Measurements from ENCODE around the gene LRRC4C. TPM values are rescaled to one million over a fixed set of nuclear protein-coding genes. Genes with fewer than 3 reads are reported as not detected.

Gene LRRC4C
- total RNA-seq, 1 donor from 2014 or later, result 14.0 TPM

DNA sequence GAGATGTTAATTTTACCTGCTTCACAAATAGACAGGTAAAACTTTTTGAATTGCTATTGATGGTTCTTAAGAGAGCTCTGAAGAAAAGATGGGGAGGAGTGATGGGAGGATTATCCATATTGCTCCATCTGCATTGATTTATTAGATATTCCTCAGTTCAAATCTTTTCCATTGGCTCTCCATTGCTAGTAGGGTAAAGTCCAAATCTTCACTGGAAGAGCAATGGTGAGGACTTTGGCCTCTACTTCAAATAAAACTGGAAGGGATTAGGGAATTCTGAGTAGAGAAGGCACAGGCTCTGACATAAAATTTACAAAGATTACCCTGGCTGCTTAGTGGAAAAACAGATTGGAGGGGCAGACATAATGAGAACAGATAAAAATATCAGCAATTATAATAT is 1024.1 kb downstream of the LRRC4C start:
- Mint-ChIP-seq H3K9me3 (no peaks in the 10 kb centered on the region), H3K4me1 (ENCODE audit: unreplicated experiment) (no peaks in the 10 kb centered on the region), H3K4me3 (no peak overlapping the region), H3K27ac (no peak overlapping the region), H3K36me3 (no peaks in the 10 kb centered on the region), H3K27me3 (no peaks in the 10 kb centered on the region)
- no peak for TF ChIP-seq CTCF (conservative IDR thresholded peaks at IDR 0.05)
- no peak for DNase-seq (ENCODE audit: extremely low spot score, unreplicated experiment)

GRCh38 chr11:40434926-40435325 is 1024.5 kb downstream of the LRRC4C start:
- TF ChIP-seq CTCF (conservative IDR thresholded peaks at IDR 0.05), result no peak
- H3K9me3 Mint-ChIP-seq, result no peaks in the 10 kb centered on the region
- peaks cover 4% of the 10 kb centered on the region for H3K4me1 Mint-ChIP-seq (ENCODE audit: unreplicated experiment)
- no peak for DNase-seq (ENCODE audit: extremely low spot score, unreplicated experiment)
- H3K27me3 Mint-ChIP-seq, result no peaks in the 10 kb centered on the region
- no peak overlapping the region for H3K27ac Mint-ChIP-seq
- no peaks in the 10 kb centered on the region for H3K36me3 Mint-ChIP-seq
- H3K4me3 Mint-ChIP-seq, result no peak overlapping the region

- H3K27me3 Mint-ChIP-seq, result no peaks in the 10 kb centered on the region
- no peaks in the 10 kb centered on the region for H3K9me3 Mint-ChIP-seq
- no peak overlapping the region for H3K27ac Mint-ChIP-seq
- no peak for TF ChIP-seq CTCF (conservative IDR thresholded peaks at IDR 0.05)
- H3K36me3 Mint-ChIP-seq, result no peaks in the 10 kb centered on the region
- no peak overlapping the region for H3K4me3 Mint-ChIP-seq
- no peak for DNase-seq (ENCODE audit: extremely low spot score, unreplicated experiment)
- H3K4me1 Mint-ChIP-seq (ENCODE audit: unreplicated experiment), result peaks cover 6% of the 10 kb centered on the region
Observed at GRCh38 chr11:40432358-40432757, 1027.1 kb downstream of the LRRC4C start.

GRCh38 chr11:40425168-40425567 is 1034.3 kb downstream of the LRRC4C start:
- Mint-ChIP-seq H3K9me3 (no peaks in the 10 kb centered on the region), H3K4me3 (no peak overlapping the region), H3K27me3 (no peaks in the 10 kb centered on the region), H3K27ac (no peak overlapping the region), H3K36me3 (no peaks in the 10 kb centered on the region), H3K4me1 (ENCODE audit: unreplicated experiment) (peaks cover 9% of the 10 kb centered on the region)
- DNase-seq (ENCODE audit: extremely low spot score, unreplicated experiment), result no peak
- TF ChIP-seq CTCF (conservative IDR thresholded peaks at IDR 0.05), result peak; percentile 39

GRCh38 chr11:40421208-40421981 is 1038.1 kb downstream of the LRRC4C start:
- TF ChIP-seq CTCF (conservative IDR thresholded peaks at IDR 0.05), result no peak
- H3K27ac Mint-ChIP-seq, result no peak overlapping the region
- H3K4me3 Mint-ChIP-seq, result no peak overlapping the region
- H3K9me3 Mint-ChIP-seq, result no peaks in the 10 kb centered on the region
- H3K36me3 Mint-ChIP-seq, result no peaks in the 10 kb centered on the region
- no peak for DNase-seq (ENCODE audit: extremely low spot score, unreplicated experiment)
- H3K27me3 Mint-ChIP-seq, result no peaks in the 10 kb centered on the region
- H3K4me1 Mint-ChIP-seq (ENCODE audit: unreplicated experiment), result peaks cover 4% of the 10 kb centered on the region
